ENCODE data around the gene HIBCH.

- TF ChIP-seq, protein P1, sequence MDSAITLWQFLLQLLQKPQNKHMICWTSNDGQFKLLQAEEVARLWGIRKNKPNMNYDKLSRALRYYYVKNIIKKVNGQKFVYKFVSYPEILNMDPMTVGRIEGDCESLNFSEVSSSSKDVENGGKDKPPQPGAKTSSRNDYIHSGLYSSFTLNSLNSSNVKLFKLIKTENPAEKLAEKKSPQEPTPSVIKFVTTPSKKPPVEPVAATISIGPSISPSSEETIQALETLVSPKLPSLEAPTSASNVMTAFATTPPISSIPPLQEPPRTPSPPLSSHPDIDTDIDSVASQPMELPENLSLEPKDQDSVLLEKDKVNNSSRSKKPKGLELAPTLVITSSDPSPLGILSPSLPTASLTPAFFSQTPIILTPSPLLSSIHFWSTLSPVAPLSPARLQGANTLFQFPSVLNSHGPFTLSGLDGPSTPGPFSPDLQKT (CRISPR knock-in tag; IDR thresholded peaks at IDR 0.05; ENCODE audit: borderline replicate concordance) = no peak
- TF ChIP-seq NCOA5 (CRISPR knock-in tag; IDR thresholded peaks at IDR 0.05) (no peak), SRF (IDR thresholded peaks at IDR 0.05; ENCODE audit: low read depth, low read length) (no peak), GABPA (IDR thresholded peaks at IDR 0.05; ENCODE audit: low read depth, low read length) (no peak), GABPA (CRISPR knock-in tag; IDR thresholded peaks at IDR 0.05; ENCODE audit: low read depth) (no peak), ZNF558 (CRISPR knock-in tag; IDR thresholded peaks at IDR 0.05; ENCODE audit: borderline replicate concordance) (no peak), EZH2 (conservative IDR thresholded peaks at IDR 0.05; ENCODE audit: low read depth, low read length) (no peak), ZNF510 (CRISPR knock-in tag; IDR thresholded peaks at IDR 0.05; ENCODE audit: low read depth) (no peak), SMARCC2 (IDR thresholded peaks at IDR 0.05) (no peak), PRDM10 (CRISPR knock-in tag; IDR thresholded peaks at IDR 0.05; ENCODE audit: low read depth) (no peak), TCF12 (IDR thresholded peaks at IDR 0.05) (no peak), TCF12 (CRISPR knock-in tag; IDR thresholded peaks at IDR 0.05) (no peak), ZBTB20 (CRISPR knock-in tag; IDR thresholded peaks at IDR 0.05; ENCODE audit: borderline replicate concordance, low read depth) (no peak), TP53 (CRISPR knock-in tag; conservative IDR thresholded peaks at IDR 0.05) (no peak)
- TF ChIP-seq, protein P2, sequence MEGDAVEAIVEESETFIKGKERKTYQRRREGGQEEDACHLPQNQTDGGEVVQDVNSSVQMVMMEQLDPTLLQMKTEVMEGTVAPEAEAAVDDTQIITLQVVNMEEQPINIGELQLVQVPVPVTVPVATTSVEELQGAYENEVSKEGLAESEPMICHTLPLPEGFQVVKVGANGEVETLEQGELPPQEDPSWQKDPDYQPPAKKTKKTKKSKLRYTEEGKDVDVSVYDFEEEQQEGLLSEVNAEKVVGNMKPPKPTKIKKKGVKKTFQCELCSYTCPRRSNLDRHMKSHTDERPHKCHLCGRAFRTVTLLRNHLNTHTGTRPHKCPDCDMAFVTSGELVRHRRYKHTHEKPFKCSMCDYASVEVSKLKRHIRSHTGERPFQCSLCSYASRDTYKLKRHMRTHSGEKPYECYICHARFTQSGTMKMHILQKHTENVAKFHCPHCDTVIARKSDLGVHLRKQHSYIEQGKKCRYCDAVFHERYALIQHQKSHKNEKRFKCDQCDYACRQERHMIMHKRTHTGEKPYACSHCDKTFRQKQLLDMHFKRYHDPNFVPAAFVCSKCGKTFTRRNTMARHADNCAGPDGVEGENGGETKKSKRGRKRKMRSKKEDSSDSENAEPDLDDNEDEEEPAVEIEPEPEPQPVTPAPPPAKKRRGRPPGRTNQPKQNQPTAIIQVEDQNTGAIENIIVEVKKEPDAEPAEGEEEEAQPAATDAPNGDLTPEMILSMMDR (CRISPR knock-in tag; IDR thresholded peaks at IDR 0.05) = no peak
- TF ChIP-seq, protein P3, sequence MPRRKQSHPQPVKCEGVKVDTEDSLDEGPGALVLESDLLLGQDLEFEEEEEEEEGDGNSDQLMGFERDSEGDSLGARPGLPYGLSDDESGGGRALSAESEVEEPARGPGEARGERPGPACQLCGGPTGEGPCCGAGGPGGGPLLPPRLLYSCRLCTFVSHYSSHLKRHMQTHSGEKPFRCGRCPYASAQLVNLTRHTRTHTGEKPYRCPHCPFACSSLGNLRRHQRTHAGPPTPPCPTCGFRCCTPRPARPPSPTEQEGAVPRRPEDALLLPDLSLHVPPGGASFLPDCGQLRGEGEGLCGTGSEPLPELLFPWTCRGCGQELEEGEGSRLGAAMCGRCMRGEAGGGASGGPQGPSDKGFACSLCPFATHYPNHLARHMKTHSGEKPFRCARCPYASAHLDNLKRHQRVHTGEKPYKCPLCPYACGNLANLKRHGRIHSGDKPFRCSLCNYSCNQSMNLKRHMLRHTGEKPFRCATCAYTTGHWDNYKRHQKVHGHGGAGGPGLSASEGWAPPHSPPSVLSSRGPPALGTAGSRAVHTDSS (CRISPR knock-in tag; conservative IDR thresholded peaks at IDR 0.05) = no peak
These were observed 163.0 kb downstream of the HIBCH start for GRCh38 chr2:190156530-190157212.
